NK-92 (cell line): Measurements from ENCODE around the gene PSMG3.

ENCODE experiments used
- DNase-seq: peaks from one replicate; lab custom pipeline; 2025; ENCODE audit not compliant: unreplicated experiment; lab: John Stamatoyannopoulos, UW

The PSMG3 gene

GRCh38 chr7:1546909-1547776, 22.7 kb downstream of the PSMG3 start:
- no peak for DNase-seq

GRCh38 chr7:1546274-1546908, 23.4 kb downstream of the PSMG3 start:
- DNase-seq: no peak

- DNase-seq: no peak
Observed at GRCh38 chr7:1545417-1546246, 24.2 kb downstream of the PSMG3 start.

GRCh38 chr7:1544896-1545416, 24.9 kb downstream of the PSMG3 start:
- no peak for DNase-seq

- DNase-seq: no peak
Observed at GRCh38 chr7:1544178-1544895, 25.5 kb downstream of the PSMG3 start.

GRCh38 chr7:1543826-1544177, 26.0 kb downstream of the PSMG3 start:
- DNase-seq: no peak

GRCh38 chr7:1542841-1543747, 26.7 kb downstream of the PSMG3 start:
- DNase-seq: no peak

- DNase-seq: no peak
Observed at GRCh38 chr7:1542329-1542728, 27.5 kb downstream of the PSMG3 start.

- no peak for DNase-seq
Observed at GRCh38 chr7:1541431-1542162, 28.2 kb downstream of the PSMG3 start.

- no peak for DNase-seq
Observed at GRCh38 chr7:1540776-1541271, 29.0 kb downstream of the PSMG3 start.

- DNase-seq: no peak
Observed at GRCh38 chr7:1539882-1540775, 29.7 kb downstream of the PSMG3 start.

- no peak for DNase-seq
Observed at GRCh38 chr7:1539181-1539881, 30.5 kb downstream of the PSMG3 start.

GRCh38 chr7:1538544-1539180, 31.2 kb downstream of the PSMG3 start:
- no peak for DNase-seq

- DNase-seq: no peak
Observed at GRCh38 chr7:1537535-1538412, 32.1 kb downstream of the PSMG3 start.

GRCh38 chr7:1536743-1537534, 32.9 kb downstream of the PSMG3 start:
- DNase-seq: no peak
